ENCODE data around the gene HPS1. TPM values are rescaled to one million over a fixed set of nuclear protein-coding genes. Genes with fewer than 3 reads are reported as not detected.

The HPS1 gene
- polyA plus RNA-seq, 1 of the 3 experiments (the other 2 are of a cell fraction) = 41.4 TPM

GRCh38 chr10:98461500-98461842 lies 14.7 kb upstream of the HPS1 start:
- Histone ChIP-seq H3K4me2 (peak overlapping the region; percentile 46), H3K27ac (ENCODE audit: low read depth in 2 of 2, low read length in 1 of 2) (peak overlapping the region; percentile 43 to 78; a peak in 3 of 4 replicates), H3K9me2 (no peaks in the 10 kb centered on the region), H3K9ac (peak overlapping the region; percentile 12; the same call in 1 of the 2 replicates), H3K27me3 (ENCODE audit: insufficient read depth) (no peaks in the 10 kb centered on the region), H3K36me3 (replicated peaks in 1 of 2; ENCODE audit: control insufficient read depth in 1 of 2, insufficient read depth in 2 of 2, low read length in 1 of 2) (no peaks in the 10 kb centered on the region), H3K79me2 (ENCODE audit: insufficient read depth) (no peaks in the 10 kb centered on the region), H3K9me3 (no peaks in the 10 kb centered on the region), H3K4me1 (ENCODE audit: control insufficient read depth in 1 of 2, insufficient read depth in 2 of 2, low read depth in 1 of 2, low read length in 1 of 2) (peaks cover 0 to 17% of the 10 kb centered on the region in 2 experiments; a peak in 2 of 4 replicates), H4K20me1 (ENCODE audit: insufficient read depth) (no peaks in the 10 kb centered on the region), H3K4me3 (ENCODE audit: low read depth in 2 of 2, low read length in 1 of 2) (no peak overlapping the region), H2AFZ (ENCODE audit: low read depth) (no peak overlapping the region; the same call in 1 of the 2 replicates), H3F3A (replicated peaks; ENCODE audit: insufficient read depth) (peaks cover 4% of the 10 kb centered on the region)
- CTCF ChIA-PET = interaction anchor here (1.1 to 1.4 kb wide), 2 partner anchors 711 to 785 kb away, joined by 4 read pairs; no protein-coding TSS in a partner anchor
- TF ChIP-seq NFIC (IDR thresholded peaks at IDR 0.05; ENCODE audit: borderline replicate concordance) (no peak), FOXJ3 (CRISPR knock-in tag; IDR thresholded peaks at IDR 0.05) (no peak), NRF1 (IDR thresholded peaks at IDR 0.05; ENCODE audit: low read depth, low read length) (no peak), JUND (IDR thresholded peaks at IDR 0.05) (no peak), ELF1 (IDR thresholded peaks at IDR 0.05) (no peak), SIN3A (IDR thresholded peaks at IDR 0.05; ENCODE audit: borderline replicate concordance, low read depth, low read length) (no peak)
- DNase-seq = no peak
- POLR2A ChIA-PET = interaction anchor here (1.2 kb wide), 1 partner anchor 868 kb away, joined by 3 read pairs; no protein-coding TSS in a partner anchor
- 93% methylated on average over 3 of the region's 3 CpGs for WGBS (ENCODE audit: low lambda C conversion rate)

DNA sequence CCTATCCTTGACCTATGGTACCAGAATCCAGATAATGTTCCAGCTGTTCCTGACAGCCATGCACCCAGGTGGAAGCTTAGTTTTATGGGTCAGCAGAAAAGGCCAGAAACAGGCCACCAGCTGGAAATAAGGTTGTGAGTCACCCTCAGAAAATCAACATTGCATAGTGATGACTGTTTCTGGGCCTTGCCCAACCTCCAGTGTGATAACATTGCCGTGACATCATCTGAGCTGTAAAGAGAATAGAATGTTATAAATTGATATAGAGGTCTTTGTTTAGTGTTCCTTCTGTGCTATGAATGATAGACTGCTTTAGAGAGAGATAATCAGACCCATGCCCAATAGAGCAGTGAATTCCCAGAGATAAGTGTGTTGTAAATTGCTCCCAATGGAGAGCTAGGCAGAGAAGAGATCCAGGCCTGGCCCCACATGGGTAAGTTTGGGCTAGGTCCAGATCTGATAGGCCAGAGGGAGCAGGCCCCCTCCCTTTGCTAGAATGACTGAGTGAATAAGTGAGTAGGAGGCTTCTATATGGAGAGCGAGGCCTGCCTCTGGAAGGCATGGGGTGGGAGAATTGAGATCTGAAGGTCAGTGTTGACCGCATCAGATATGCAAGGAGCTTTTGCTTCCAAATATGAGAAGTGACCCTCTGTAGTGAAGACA lies 14.2 kb upstream of the HPS1 start:
- peaks cover 4% of the 10 kb centered on the region for H3F3A ChIP-seq (replicated peaks; ENCODE audit: insufficient read depth)
- H3K9ac ChIP-seq = peak overlapping the region; percentile 12; the same call in 1 of the 2 replicates
- peaks cover 0 to 20% of the 10 kb centered on the region in 2 experiments; a peak in 2 of 4 replicates for H3K4me1 ChIP-seq (ENCODE audit: control insufficient read depth in 1 of 2, insufficient read depth in 2 of 2, low read depth in 1 of 2, low read length in 1 of 2)
- ChIA-PET POLR2A (interaction anchor here (1.2 kb wide), 1 partner anchor 869 kb away, joined by 3 read pairs; no protein-coding TSS in a partner anchor), CTCF (interaction anchor here (0.7 to 1.4 kb wide), 5 partner anchors 201 to 931 kb away, joined by 3 to 6 read pairs (median 4); no protein-coding TSS in a partner anchor)
- no peaks in the 10 kb centered on the region for H3K9me3 ChIP-seq
- peak overlapping the region; percentile 46 for H3K4me2 ChIP-seq
- 40% methylated on average over 3 of the region's 3 CpGs for WGBS (ENCODE audit: low lambda C conversion rate)
- peak; percentile 83 for DNase-seq
- no peak overlapping the region for H3K4me3 ChIP-seq (ENCODE audit: low read depth in 2 of 2, low read length in 1 of 2)
- H3K27me3 ChIP-seq (ENCODE audit: insufficient read depth) = no peaks in the 10 kb centered on the region
- no peaks in the 10 kb centered on the region for H4K20me1 ChIP-seq (ENCODE audit: insufficient read depth)
- H3K79me2 ChIP-seq (ENCODE audit: insufficient read depth) = no peaks in the 10 kb centered on the region
- H3K9me2 ChIP-seq = no peaks in the 10 kb centered on the region
- no peaks in the 10 kb centered on the region for H3K36me3 ChIP-seq (replicated peaks in 1 of 2; ENCODE audit: control insufficient read depth in 1 of 2, insufficient read depth in 2 of 2, low read length in 1 of 2)
- peak overlapping the region; percentile 64 to 78 for H3K27ac ChIP-seq (ENCODE audit: low read depth in 2 of 2, low read length in 1 of 2)
- H2AFZ ChIP-seq (ENCODE audit: low read depth) = peak overlapping the region; percentile 56; the same call in 1 of the 2 replicates
- TF ChIP-seq CHD2 (IDR thresholded peaks at IDR 0.05; ENCODE audit: low read length, partially characterized antibody) (peak; percentile 53), MXI1 (IDR thresholded peaks at IDR 0.05; ENCODE audit: low read depth, low read length) (peak; percentile 51; the same call in 1 of the 2 replicates), TAF1 (IDR thresholded peaks at IDR 0.05; ENCODE audit: borderline replicate concordance, low read depth, low read length) (no peak), TEAD4 (IDR thresholded peaks at IDR 0.05; ENCODE audit: borderline replicate concordance, insufficient read depth) (peak; percentile 87), IRF3 (IDR thresholded peaks at IDR 0.05; ENCODE audit: low read depth, low read length) (no peak), JUND (IDR thresholded peaks at IDR 0.05) (peak; percentile 99), RAD21 (IDR thresholded peaks at IDR 0.05; ENCODE audit: low read length) (no peak), RCOR1 (IDR thresholded peaks at IDR 0.05; ENCODE audit: low read length) (peak; percentile 51; the same call in 1 of the 2 replicates), FOXJ3 (CRISPR knock-in tag; IDR thresholded peaks at IDR 0.05) (peak; percentile 85; the same call in 1 of the 2 replicates), EZH2phosphoT487 (IDR thresholded peaks at IDR 0.05; ENCODE audit: borderline replicate concordance, low read depth) (no peak), RXRA (IDR thresholded peaks at IDR 0.05; ENCODE audit: borderline replicate concordance, low read depth) (peak; percentile 83; the same call in 1 of the 2 replicates), GATA2 (CRISPR knock-in tag; IDR thresholded peaks at IDR 0.05) (peak; percentile 96), MEF2A (IDR thresholded peaks at IDR 0.05; ENCODE audit: borderline replicate concordance, low read depth) (peak; percentile 62; the same call in 1 of the 2 replicates), RFX5 (IDR thresholded peaks at IDR 0.05; ENCODE audit: low read length) (no peak), CTCF (IDR thresholded peaks at IDR 0.05) (no peak), ELF1 (IDR thresholded peaks at IDR 0.05) (no peak), USF1 (IDR thresholded peaks at IDR 0.05; ENCODE audit: borderline replicate concordance, low read depth) (no peak), SMC3 (IDR thresholded peaks at IDR 0.05; ENCODE audit: low read depth, low read length) (no peak), NRF1 (IDR thresholded peaks at IDR 0.05; ENCODE audit: low read depth, low read length) (no peak), YY1 (IDR thresholded peaks at IDR 0.05; ENCODE audit: low read depth) (no peak)

Measured in SK-N-SH (cell line).